SU-DHL-6 (cell line): ENCODE results near the gene ZNF507.

ENCODE experiments used
- H2AFZ ChIP-seq: fragments of 200-600 bp; sonication (generic); 2 replicates; pipeline ENCODE4 v1.6.1; 2014; ENCODE audit warnings: low read depth, mild to moderate bottlenecking, moderate library complexity, mixed read lengths, antibody characterized with exemption, low read length; ENCODE audit not compliant: severe bottlenecking
- H3F3A ChIP-seq: fragments of 200-600 bp; shearing (Covaris generic); 2 replicates; pipeline ENCODE4 v1.6.0; 2016; ENCODE audit warnings: antibody characterized with exemption, mild to moderate bottlenecking; ENCODE audit not compliant: insufficient read depth
- H3K27ac ChIP-seq: fragments of 200-600 bp; sonication (generic); 2 replicates; pipeline ENCODE4 v1.5.1; 2016; ENCODE audit warnings: low read depth, mild to moderate bottlenecking, low read length, moderate library complexity, mixed read lengths
- H3K27me3 ChIP-seq: fragments of 200-600 bp; sonication (generic), shearing (Covaris generic); 2 replicates; pipeline ENCODE4 v1.6.0; 2014; ENCODE audit warnings: mild to moderate bottlenecking, low read length
- H3K36me3 ChIP-seq: fragments of 200-600 bp; sonication (generic); 2 replicates; pipeline ENCODE4 v1.6.1; 2014; ENCODE audit warnings: mild to moderate bottlenecking, low read length, mixed read lengths
- H3K4me2 ChIP-seq: fragments of 300-600, 200-600 bp; shearing (Covaris generic), sonication (generic); 2 replicates; pipeline ENCODE4 v1.6.0; 2014; ENCODE audit warnings: low read length, low read depth, mild to moderate bottlenecking; ENCODE audit not compliant: poor library complexity, severe bottlenecking
- H3K4me3 ChIP-seq: fragments of 200-600 bp; sonication (generic); 2 replicates; pipeline ENCODE4 v1.5.1; 2014; ENCODE audit warnings: antibody characterized with exemption, low read length, mild to moderate bottlenecking, mixed read lengths; ENCODE audit not compliant: insufficient read depth, poor library complexity, severe bottlenecking
- H3K79me2 ChIP-seq: fragments of 200-600 bp; sonication (generic); 2 replicates; pipeline ENCODE4 v1.6.1; 2014; ENCODE audit warnings: mild to moderate bottlenecking, low read length, moderate library complexity; ENCODE audit not compliant: insufficient read depth
- H3K9ac ChIP-seq: fragments of 200-600 bp; sonication (generic); 2 replicates; pipeline ENCODE4 v1.7.0; 2014; ENCODE audit warnings: mild to moderate bottlenecking, low read length
- H3K9me2 ChIP-seq: fragments of 200-600 bp; sonication (generic); replicated peaks from 2 replicates; pipeline ENCODE4 v1.6.1; 2014; ENCODE audit warnings: low read length; ENCODE audit not compliant: insufficient read depth
- H3K9me3 ChIP-seq: fragments of 200-600 bp; sonication (generic); 2 replicates; pipeline ENCODE4 v1.6.1; 2014; ENCODE audit warnings: low read length, mixed read lengths; ENCODE audit not compliant: insufficient read depth
- H4K20me1 ChIP-seq: fragments of 200-600 bp; sonication (generic); 2 replicates; pipeline ENCODE4 v1.6.1; 2014; ENCODE audit warnings: low read depth, mild to moderate bottlenecking, antibody characterized with exemption, low read length, moderate library complexity, mixed read lengths
- CTCF ChIP-seq: fragments of 200-600 bp; sonication (generic); IDR thresholded peaks from one replicate; pipeline ENCODE4 v1.5.1; 2017; ENCODE audit warnings: antibody characterized with exemption, mild to moderate bottlenecking, low read length, moderate library complexity; ENCODE audit not compliant: insufficient read depth, poor library complexity, severe bottlenecking
- EZH2phosphoT487 ChIP-seq: fragments of 200-600 bp; sonication (generic), shearing (Covaris generic); conservative IDR thresholded peaks from 2 replicates; pipeline ENCODE4 v1.6.1; 2018; ENCODE audit warnings: mild to moderate bottlenecking, antibody characterized with exemption, low read length, moderate library complexity, mixed read lengths

ZNF507 gene

GRCh38 chr19:32364040-32364439 lies 18.6 kb downstream of the ZNF507 start:
- H4K20me1 ChIP-seq, result no peaks in the 10 kb centered on the region
- no peaks in the 10 kb centered on the region for H3K9me3 ChIP-seq
- H3K27me3 ChIP-seq, result no peaks in the 10 kb centered on the region
- H3K4me3 ChIP-seq, result no peak overlapping the region
- H3K9me2 ChIP-seq, result no peaks in the 10 kb centered on the region
- no peak overlapping the region for H3K27ac ChIP-seq
- H3K9ac ChIP-seq, result no peak overlapping the region
- H3K79me2 ChIP-seq, result peaks cover 52% of the 10 kb centered on the region
- H3K4me2 ChIP-seq, result no peak overlapping the region
- H2AFZ ChIP-seq, result no peak overlapping the region
- H3F3A ChIP-seq, result no peaks in the 10 kb centered on the region
- H3K36me3 ChIP-seq, result peaks cover 16% of the 10 kb centered on the region; the same call in 1 of the 2 replicates
- TF ChIP-seq CTCF, result no peak
- no peak for TF ChIP-seq EZH2phosphoT487

GRCh38 chr19:32367063-32367462 lies 21.7 kb downstream of the ZNF507 start:
- no peak overlapping the region for H2AFZ ChIP-seq
- TF ChIP-seq CTCF (no peak), EZH2phosphoT487 (no peak)
- H3K27me3 ChIP-seq, result no peaks in the 10 kb centered on the region
- H4K20me1 ChIP-seq, result peaks cover 3% of the 10 kb centered on the region; the same call in 1 of the 2 replicates
- H3K9me2 ChIP-seq, result no peaks in the 10 kb centered on the region
- H3K9ac ChIP-seq, result no peak overlapping the region
- H3K4me2 ChIP-seq, result no peak overlapping the region
- H3K79me2 ChIP-seq, result peaks cover 67% of the 10 kb centered on the region
- peaks cover 6% of the 10 kb centered on the region; the same call in 1 of the 2 replicates for H3K36me3 ChIP-seq
- no peak overlapping the region for H3K4me3 ChIP-seq
- H3K9me3 ChIP-seq, result no peaks in the 10 kb centered on the region
- no peaks in the 10 kb centered on the region for H3F3A ChIP-seq
- H3K27ac ChIP-seq, result no peak overlapping the region

GRCh38 chr19:32367948-32368536 lies 22.6 kb downstream of the ZNF507 start:
- Histone ChIP-seq H3K9ac (no peak overlapping the region), H3K4me3 (no peak overlapping the region), H3K27me3 (no peaks in the 10 kb centered on the region), H3F3A (no peaks in the 10 kb centered on the region), H2AFZ (no peak overlapping the region), H3K79me2 (peaks cover 63% of the 10 kb centered on the region), H3K9me2 (no peaks in the 10 kb centered on the region), H3K27ac (no peak overlapping the region), H3K9me3 (no peaks in the 10 kb centered on the region), H4K20me1 (peaks cover 5% of the 10 kb centered on the region; the same call in 1 of the 2 replicates), H3K36me3 (peaks cover 8% of the 10 kb centered on the region; the same call in 1 of the 2 replicates), H3K4me2 (no peak overlapping the region)
- TF ChIP-seq CTCF, result no peak
- TF ChIP-seq EZH2phosphoT487, result no peak
